GM19043 (cell line): ENCODE measurements around the gene CD14.
A peak's percentile ranks its signal among the peaks of the same experiment; 100 is the strongest.
"Not testable (repeated sequence)": the region's sequence is repeated elsewhere in the genome, so short reads cannot be mapped to it uniquely, and the experiment has no call there.

Experiments used
- ATAC-seq: cut with Tn5 transposase; IDR thresholded peaks from one replicate; pipeline ENCODE4 v1.9.1; 2021; ENCODE audit warnings: low read depth; ENCODE audit not compliant: unreplicated experiment

CD14 gene

GRCh38 chr5:140633021-140633471 is at the start of gene CD14:
Gene CD14, minus strand, starts transcription at chr5:140633175. Its CDS starts 104 bp downstream, at chr5:140633071.
- peak; percentile 13 for ATAC-seq

- ATAC-seq: no peak
These were observed 46.0 kb upstream of the CD14 start for GRCh38 chr5:140678993-140679392.

GRCh38 chr5:140677947-140678346 is 45.0 kb upstream of the CD14 start:
- no peak for ATAC-seq

- ATAC-seq: no peak
These were observed 41.7 kb upstream of the CD14 start for GRCh38 chr5:140674629-140675028.

GRCh38 chr5:140674211-140674610 is 41.2 kb upstream of the CD14 start:
- no peak for ATAC-seq

- no peak for ATAC-seq
These were observed 40.4 kb upstream of the CD14 start, which contains the start of gene DND1 for GRCh38 chr5:140673187-140673976. Gene DND1, minus strand, starts transcription at chr5:140673576. Its CDS starts 34 bp downstream, at chr5:140673542.

GRCh38 chr5:140672455-140673186 is 39.6 kb upstream of the CD14 start:
- no peak for ATAC-seq

- ATAC-seq: no peak
These were observed 38.6 kb upstream of the CD14 start for GRCh38 chr5:140671472-140672125.

- not testable (repeated sequence) for ATAC-seq
These were observed 38.1 kb upstream of the CD14 start for GRCh38 chr5:140671035-140671434.

- peak; percentile 96 for ATAC-seq
These were observed 31.6 kb upstream of the CD14 start, which contains the start of gene WDR55 for GRCh38 chr5:140664359-140665119. Gene WDR55, plus strand, starts transcription at chr5:140664904. Its CDS starts 9 bp downstream, at chr5:140664913.

- ATAC-seq: no peak
These were observed 31.0 kb upstream of the CD14 start for GRCh38 chr5:140664030-140664358.

GRCh38 chr5:140660371-140660770 is 27.4 kb upstream of the CD14 start:
- ATAC-seq: not testable (repeated sequence)

- no peak for ATAC-seq
These were observed 25.9 kb upstream of the CD14 start for GRCh38 chr5:140658870-140659269.

- ATAC-seq: peak; percentile 23
These were observed 14.1 kb upstream of the CD14 start for GRCh38 chr5:140647042-140647419.

GRCh38 chr5:140642718-140643117 is 9.7 kb upstream of the CD14 start:
- no peak for ATAC-seq

GRCh38 chr5:140641716-140642115 is 8.7 kb upstream of the CD14 start:
- no peak for ATAC-seq

- peak; percentile 93 for ATAC-seq
These were observed 6.4 kb upstream of the CD14 start, which contains the start of gene TMCO6 for GRCh38 chr5:140639148-140639981. Gene TMCO6, plus strand, starts transcription at chr5:140639451. Its CDS starts 77 bp downstream, at chr5:140639528.

GRCh38 chr5:140638898-140639147 is 5.8 kb upstream of the CD14 start:
- ATAC-seq: not testable (repeated sequence)

GRCh38 chr5:140637371-140638100 is 4.6 kb upstream of the CD14 start:
- no peak for ATAC-seq
